ENCODE results near the gene ACSS1.

DNA sequence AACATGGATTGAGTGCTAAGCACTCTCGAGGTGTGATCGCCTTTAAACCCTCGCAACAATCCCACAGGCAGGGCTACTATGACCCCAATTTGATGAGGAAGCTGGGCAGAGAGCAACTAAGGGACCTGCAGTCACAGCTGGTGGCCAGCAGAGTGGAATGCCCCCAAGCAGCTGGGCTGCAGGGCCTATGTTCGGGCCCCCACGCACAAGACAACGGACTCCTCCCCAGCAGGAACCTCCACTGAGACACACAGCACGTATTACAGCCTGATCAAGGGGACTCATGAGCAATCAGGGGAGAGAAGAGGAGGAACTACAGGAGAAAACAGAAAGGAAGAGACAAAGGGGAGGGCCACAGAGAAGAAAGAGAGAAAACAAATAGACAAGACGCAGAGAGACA is 87.2 kb downstream of the ACSS1 start:
- no peak for TF ChIP-seq ZNF274 (IDR thresholded peaks at IDR 0.05; ENCODE audit: low read depth, low read length)
- TF ChIP-seq SUZ12 (IDR thresholded peaks at IDR 0.05; ENCODE audit: extremely low read depth, insufficient read depth, insufficient read length), result no peak
- no peak for TF ChIP-seq YY1 (IDR thresholded peaks at IDR 0.05; ENCODE audit: insufficient read depth, insufficient read length)
